Muscle of arm (tissue), 12 donors: ENCODE data around the gene FRMD4A. TPM values are rescaled to one million over a fixed set of nuclear protein-coding genes. Genes with fewer than 3 reads are reported as not detected.

Source experiments
- DNase-seq: peaks from one replicate; pipeline ENCODE4 v3.0.0-alpha.2; 2013
- polyA plus RNA-seq, 12 donors: library from polyadenylated mRNA; unstranded; fragments of 120-200 nt; gene quantifications; one replicate each; pipeline ENCODE4 v1.2.1, GENCODE V29; 2013; ENCODE audit not compliant: insufficient read length in 12 of 12

Gene FRMD4A
- polyA plus RNA-seq, 12 donors: 28.4 to 70.7 (median 37.0) TPM; not detected in 1

DNA sequence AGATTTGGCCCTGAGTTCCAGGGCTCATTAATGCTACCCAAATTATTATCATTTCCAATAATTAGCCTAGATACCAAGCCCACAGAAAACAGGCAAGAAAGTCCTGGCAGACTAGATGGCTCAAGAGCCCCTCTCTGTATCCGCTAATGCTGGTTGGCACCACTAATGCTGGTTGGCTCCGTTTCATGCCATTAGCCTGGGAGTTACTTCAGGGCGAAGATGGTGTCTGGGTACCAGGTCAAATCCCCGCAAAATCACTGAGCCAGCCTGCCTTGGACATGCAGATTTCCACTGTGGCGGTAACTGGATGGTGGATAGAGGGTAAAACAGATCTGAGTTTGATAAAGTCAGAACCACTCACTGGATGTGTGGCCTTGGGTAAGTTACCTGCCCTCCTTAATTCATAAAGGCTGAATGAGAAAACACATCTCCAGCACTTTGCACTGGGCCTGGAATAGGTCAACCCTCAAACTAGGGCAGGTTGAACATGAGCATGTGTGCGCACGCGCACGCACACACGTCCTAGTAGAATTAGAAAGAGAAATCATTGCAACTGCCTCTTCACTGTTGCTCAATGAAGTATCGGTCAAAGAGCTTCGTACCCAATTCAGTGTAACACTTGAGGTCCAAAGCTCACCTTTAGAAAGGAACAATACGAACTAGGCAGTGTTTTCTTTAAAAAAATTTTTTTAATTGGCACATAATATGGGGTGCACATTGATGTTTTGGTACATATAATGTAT is 652.5 kb downstream of the FRMD4A start:
- DNase-seq: no peak

DNA sequence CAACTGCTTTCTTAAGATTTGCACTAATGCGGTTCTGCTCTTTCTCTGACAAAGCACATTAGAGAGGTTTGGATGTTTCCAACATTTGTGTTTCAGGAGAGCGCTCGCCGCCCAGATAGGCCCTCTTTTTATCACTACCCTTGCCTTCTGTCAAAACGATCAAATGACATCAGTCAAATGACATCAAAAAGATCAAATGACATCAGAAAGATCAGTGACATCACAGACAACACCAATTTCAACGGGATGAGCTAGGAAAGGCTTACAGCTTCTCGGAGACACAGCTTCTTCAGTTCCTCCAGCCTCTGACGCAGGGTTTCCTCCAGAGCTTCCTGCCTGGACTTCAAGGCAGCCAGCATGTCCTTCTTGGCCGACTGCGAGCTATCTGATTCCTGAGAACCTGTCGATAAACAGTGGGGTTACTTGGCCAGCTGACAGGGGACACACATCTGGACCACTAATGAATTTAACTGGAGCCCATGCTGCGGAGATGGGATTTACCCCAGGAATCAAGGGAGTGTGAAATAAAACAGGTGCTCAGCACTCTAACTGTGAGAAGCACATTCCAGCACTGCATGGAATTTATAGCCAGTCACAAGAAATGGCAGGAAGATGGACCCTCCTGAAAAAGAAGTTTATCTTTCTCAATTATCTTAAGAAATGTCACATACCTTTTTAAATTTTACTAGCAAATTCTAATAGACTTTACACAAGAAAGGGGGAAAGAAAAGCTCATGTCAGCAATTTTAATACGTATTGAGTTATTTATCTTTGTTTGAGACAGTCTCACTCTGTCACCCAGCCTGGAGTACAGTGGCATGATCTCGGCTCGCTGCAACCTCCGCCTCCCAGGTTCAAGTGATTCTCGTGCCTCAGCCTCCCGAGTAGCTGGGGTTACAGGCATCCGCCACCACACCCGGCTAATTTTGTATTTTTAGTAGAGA is 655.8 kb downstream of the FRMD4A start:
- peak; percentile 37 for DNase-seq

DNA sequence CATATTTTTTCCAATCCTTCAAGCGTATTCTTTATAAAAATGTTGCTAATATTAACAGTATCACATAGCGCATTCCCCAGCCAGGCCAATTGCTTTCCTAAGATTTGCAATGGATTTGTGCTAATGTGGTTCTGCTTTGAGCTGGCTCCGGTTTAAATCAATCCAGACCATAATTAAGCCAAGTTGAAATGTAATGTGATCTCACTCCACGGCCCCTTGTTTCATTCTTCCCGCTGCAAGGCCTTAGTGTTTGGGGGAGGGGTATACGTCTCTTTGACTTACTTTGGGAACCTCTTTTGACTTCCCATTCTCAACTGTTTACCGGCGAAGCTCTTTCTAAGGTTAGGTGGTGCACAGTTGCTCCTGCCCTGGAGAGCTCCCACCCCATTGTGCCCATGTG is 657.6 kb downstream of the FRMD4A start:
- no peak for DNase-seq

DNA sequence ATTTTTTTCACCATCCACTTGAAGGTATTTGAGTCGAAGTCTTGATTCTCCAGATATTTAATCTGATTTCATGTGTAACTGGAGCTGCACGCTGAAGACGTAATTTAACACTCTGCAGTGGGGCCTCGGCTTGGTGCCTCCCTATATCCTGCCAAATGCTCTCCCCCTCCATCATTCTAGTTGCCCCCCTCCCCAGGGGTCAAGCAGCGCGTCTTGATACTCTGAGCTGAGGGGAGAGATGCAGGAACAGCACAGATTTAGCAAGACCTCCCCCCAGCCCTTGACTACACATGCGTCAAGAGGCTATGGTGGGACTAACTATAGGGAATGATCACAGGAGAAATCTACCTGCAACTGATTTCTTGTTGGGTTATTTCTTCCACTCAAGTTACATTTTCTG is 658.2 kb downstream of the FRMD4A start:
- DNase-seq: no peak

DNA sequence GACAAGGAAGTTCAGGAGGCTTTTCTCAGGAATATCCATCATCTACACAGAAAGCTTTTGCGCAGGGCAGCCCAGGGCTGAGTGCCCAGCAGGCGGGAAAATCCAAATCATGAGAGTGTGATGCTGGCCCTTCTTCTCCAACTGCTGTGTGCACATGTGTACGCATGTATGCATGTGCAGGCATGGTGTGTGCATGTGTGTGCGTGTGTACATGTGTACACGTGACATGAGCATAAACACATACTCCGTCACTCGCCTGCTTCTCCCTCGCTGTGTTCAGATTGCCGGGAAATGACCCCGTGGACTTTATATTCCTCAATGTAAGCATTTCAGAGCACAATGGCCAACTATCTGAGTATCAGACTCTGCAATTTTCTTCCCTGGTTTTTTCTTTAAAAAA is 658.8 kb downstream of the FRMD4A start:
- no peak for DNase-seq

DNA sequence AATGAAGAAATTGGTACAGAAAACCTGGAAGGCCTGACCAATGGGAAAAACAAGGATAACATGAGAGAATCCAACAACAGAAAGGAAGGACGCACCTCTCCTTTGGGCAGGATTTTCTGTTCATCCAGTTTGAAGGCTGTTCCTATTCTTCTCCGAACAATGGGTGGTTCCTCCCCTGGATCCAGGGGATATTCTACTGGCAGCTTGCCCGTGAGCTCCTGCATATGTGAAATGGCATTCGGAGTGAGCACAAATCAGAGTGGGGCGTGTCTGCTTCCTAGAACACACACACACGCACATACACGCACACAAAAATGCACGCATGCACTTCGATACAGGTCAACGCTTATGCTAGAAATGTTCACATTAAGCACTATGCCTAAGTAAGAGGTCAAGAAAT is 660.4 kb downstream of the FRMD4A start:
- no peak for DNase-seq

DNA sequence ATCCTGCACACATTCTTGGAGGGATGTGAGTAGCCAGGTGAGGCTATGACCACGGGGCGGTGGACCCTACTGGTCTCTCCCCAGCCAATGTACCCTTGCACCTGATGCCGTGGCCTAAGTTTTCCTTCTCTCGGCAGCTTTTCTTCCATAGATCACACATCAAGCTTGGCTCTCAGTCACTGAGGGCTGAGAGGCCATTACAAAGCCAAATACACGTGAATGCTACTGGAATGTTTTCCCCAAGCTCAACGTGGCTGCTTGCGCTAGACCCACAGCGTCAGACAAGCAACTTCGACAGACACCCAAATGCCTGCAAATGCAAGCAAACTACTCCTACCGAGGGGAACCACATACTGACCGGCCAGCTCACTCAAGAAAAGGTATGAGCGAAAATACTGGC is 660.8 kb downstream of the FRMD4A start:
- DNase-seq: no peak

DNA sequence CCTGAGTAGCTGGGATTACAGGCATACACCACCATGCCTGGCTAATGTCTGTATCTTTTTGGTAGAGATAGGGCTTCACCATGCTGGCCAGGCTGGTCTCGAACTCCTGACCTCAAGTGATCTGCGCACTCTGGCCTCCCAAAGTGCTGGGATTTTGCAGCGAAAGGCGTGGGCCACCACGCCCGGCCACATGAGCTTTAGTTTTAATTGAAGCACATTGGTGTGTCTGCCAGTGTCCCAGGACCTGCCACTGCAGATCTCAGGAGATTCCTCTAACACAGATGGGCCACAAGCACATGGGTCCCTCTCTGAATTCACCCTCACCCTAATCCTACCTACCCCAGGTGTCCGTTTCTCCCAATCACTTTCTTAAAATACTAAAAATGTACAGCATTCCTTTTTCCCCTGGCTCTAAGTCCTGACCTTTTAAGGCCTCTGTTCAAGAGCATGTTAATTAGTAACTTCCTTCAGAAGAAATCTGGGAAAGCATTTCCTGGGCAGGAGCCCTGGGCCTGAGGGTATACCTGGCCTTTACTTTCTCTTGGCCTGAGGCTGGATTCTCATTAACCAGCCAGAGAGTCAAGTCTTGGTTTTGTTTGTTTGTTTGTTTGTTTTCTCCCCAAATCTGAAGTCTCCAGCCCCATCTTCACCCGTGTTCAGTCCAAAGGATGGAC is 661.4 kb downstream of the FRMD4A start:
- no peak for DNase-seq

DNA sequence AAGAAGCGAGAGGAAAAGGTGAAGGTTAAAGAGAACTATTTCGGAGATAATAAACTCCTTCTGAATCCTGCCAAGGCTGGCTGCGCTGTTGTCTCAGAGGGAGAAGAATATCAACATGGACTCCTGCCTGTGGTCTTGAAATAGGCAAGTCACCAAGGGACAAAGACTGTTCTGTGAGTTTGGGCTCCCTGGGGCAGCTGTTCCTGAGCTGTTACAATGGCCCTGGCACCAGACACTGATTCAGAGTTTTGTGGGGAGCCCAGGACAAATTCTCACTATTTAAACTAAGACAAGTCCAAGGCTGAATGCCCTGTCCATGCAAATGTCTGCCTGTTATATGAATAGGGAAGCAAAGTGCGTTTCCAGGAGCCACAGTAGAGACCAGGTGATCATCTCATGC is 662.6 kb downstream of the FRMD4A start:
- no peak for DNase-seq

DNA sequence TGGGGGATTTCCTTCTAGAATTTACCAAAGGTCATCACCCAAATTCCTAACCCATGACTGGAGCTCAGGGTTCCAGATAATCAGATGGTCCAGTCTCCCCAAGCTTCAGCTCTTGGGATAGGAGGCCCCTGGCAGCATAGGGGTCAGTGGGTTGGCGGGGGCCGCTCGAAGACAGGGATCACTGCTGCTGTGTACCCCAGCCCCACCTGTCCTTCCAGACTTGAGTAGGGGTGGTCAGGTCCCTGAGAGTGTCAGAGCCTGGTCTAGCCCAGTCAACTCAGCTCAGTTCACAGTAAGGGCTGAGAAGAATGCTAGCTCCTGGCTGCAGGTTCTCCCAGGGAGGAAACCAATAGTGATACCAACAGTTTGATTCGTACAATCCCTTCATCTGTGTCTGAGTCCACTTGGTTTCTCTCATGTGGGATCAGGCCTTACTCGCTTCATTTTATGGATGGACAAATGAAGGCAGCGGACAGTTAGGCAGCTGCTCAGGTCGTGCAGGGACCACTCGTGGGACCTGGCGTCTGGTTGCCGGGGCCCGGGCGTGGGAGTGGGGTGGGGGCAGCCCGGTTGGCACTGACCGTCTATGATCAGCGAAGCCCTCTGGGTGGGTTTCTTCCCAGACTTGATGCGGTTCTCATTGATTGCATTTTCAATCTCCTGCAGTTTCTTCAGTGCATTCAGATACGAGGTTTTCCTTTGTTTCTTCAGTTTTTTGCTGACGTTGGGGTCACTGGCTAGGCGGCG is 665.0 kb downstream of the FRMD4A start:
- no peak for DNase-seq

DNA sequence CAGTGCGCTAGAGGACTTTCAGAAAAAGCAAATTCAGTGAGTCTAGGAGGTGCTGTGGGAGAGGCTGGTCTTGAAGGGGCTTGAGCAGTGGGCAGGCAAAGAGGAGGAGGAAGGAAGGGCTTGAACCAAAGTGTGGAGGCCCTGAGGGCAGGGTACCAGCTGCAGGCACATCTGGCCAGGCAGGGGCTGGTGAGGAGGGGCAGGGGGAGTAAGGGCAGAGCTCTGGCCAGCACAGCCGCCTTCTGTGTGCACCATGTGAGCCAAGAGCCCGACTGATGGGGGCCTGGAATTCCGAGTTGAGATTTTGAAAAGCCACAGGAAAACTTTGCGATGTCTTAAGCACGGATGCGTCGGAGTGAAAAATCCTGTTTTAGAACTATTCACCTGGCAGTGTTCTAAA is 669.5 kb downstream of the FRMD4A start:
- DNase-seq: no peak

DNA sequence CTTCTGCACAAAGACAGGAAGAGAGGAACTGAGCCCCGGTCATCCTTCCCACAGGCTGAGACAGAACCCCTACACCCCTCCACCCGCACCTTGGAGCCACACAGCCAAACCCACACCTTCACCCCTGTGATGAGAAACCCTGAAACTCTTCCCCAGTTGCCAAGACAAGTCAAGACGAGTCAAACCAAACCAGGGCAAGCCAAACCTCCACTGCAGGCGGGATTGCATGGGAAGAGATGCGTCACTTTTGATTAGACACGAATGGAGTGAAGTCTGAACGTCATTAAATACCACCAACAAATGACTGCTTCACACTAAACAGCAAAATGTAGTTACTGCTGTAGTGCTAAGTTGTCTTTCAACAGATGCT is 670.2 kb downstream of the FRMD4A start:
- DNase-seq: no peak

DNA sequence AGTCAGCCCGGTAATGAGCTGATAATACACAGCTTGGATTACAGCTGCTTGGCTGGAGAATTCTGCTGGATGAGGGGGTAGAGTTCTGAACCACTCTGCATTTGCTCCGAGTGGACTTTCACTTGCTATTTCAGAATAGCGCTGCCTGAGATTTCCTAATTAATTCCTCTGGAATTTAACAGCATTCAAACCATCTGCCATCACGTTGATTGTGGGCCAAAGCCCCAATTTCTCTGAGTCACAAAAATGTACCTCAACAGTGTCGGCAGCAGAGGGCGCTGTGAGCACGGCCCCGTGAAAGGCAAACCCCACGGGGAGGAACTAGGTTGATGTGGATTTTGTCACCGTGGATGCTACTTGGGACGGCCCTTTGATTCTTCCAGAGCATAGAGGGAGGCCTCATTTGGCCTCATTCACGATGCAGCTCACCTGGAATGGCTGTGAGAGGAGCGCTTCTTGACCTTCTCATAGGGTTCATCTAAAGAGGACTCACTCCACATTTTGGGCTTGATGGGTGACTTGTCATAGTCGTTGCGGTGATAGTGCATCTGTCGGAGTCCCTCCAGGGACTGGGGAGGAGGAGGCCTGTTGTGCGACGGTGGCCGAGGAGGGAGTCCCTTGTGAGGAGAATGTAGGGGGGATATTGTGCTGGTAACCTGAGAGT is 670.7 kb downstream of the FRMD4A start:
- peak; percentile 64 for DNase-seq

DNA sequence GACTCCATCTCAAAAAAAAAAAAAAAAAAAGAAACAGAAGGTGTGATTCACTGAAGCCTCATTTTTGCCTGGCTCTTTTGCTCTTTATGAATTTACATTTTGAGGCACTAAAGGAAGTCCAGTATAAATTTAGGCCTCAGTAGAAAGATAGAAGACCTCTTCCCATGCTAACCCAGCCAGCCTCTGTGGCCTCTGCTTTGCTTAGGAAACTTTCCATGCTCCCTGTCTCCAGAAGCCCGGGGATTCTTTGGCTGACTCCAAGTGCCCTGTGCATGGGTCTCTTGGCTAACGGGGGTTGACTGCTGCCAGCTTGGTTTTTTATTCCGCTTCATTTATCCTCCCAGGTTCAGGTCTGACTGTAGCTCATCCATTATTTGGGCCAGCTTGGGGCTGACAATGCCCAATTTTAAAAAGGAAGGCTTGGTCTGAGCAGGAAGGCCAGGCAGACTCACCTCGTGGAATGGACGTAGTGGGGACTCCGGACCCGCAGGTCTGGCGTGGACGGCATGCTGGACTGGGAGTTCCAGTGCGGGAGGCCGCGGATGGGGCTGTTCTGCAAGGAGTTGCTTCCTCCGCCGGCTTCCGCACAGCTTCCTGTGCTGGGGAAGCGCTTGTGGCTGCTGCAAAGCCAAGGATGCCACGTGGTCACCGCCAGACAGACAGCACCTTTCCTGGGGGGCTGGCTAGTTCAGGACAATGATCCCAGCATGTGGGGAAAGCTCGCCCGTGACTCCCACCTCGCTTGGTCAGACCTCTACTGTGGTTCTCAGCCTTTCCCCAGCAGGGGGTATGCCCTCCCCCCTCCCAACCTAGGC is 671.6 kb downstream of the FRMD4A start:
- DNase-seq: no peak

DNA sequence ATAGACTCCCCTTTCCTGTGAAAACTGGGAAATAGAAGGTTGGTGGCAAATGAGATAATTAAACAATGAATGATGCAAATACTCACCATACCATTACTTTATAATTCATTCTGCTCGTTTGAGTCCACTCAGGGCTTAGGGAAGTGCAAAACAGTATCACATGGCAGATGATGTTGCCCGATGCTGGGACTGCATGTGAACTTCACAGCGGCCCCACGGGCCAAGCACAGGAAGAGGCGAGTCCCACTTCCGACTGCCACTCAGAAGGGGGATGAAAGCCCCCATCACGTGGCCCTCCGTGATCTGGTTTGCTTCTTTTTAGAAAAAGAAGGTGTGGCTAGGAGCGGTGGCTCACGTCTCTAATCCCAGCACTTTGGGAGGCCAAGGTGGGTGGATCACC is 672.5 kb downstream of the FRMD4A start:
- no peak for DNase-seq

DNA sequence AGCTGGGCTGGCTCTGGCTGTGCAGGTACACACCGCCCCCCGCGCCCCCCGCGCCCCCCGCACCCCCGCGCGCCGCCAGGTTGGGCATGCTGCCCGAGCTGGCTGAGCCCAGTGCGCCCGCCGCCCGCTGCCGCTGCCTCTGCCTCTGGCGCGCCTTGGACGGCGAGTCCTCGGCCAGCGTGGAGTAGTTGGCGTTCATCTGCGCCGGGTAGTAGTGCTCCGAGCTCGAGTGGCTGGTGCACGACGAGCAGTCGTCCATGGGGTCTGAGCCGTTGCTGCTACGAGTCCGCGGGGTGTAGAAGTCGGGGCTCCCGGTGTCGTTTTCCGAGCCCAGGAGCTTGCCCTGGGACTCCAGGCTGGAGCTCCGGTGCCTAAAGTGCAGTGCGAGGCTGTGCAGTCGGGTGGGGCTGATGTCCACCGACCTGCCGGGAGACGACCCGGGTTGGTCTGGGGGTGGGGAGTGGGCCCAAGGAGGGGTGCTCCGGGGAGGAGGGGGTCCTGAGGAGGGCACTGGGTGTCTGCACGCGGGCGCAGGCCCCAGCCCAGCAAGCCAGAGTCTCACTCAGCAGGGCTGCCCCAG is 673.5 kb downstream of the FRMD4A start:
- DNase-seq: no peak

DNA sequence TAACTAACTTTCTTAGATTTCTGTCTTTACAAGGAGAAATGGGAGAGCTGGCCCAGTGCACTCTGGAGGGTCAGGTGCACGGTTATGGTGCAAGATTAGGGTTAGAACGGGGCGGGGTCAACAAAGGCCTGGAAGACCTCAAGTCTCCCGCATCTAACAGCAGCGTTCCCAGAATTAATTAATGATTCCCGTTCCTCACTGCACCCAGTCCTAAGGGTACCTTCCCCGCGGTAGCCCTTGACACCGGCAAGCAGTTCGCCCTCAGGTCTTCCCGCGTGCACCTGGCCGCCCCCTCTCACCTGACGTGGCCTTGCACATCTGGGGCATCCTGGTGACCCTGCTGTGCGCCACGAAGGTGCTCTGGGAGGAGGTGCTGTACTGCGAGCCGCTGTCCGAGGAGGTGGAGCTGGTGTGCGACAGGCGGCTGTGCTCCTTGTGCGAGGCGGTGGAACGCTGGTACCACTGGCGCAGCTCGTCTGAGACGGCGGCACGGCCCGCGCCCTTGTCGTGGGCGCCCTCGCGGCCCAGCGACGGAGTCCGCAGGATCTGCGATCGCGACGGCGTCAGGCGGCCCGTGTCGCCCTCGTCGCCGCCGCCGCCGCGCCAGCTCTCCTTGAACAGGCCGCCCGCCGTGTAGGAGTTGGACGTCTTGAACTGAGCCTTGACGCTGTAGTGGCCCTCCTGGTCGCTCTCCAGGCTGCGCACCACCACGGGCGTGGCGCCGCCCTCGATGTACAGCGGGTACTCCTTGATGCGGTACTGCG is 674.2 kb downstream of the FRMD4A start:
- no peak for DNase-seq

DNA sequence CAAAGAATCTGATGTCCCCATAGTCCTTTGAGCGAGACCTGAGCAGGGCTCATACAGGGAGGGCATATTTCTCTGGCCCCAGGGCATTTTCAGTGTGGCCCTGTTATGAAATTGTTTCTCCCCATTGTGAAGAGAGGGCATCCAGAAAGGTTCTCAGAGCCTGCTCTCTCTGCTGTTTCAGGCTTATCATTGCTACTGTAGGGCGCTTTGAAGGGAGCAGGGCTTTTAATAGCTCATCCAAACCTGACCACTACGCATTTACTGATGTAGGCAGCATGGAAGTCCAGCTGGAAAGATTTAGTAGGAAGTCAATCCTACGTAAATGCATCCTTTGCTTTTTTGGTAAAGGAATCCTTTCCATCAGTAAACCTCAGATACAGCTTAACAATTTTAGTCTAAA is 675.9 kb downstream of the FRMD4A start:
- DNase-seq: no peak

DNA sequence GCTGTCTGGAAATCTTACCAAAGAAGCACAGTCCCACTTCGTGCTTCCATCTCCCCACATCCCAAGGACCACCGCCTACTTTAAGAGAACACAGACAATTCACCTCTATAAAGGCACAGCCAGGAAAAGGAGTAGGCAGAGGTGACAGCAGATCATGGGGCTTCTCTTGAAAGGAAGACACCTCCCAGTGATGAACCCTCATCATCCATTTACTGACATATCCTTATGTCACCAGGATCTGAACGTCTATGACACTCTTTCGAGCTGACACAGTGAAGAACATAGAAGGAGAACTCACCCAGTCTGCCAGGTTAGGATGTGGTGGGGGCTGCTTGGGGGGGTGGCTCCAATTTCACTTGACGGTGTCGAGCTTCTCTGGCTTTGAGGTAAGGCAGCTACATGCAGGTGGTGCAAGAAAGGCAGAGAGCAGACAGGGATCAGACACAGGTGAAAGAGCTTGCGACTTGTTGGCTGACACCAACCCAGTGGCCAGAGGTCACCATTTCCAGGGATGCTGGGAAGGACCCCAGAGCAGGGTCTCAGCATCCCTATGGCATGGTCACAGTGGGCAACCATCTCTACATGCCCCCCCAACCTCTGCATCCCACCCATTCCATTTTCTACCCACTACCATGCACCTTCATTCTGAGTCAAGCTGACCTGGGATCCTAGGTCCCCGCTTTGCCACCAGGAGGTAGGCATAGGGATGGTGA is 676.5 kb downstream of the FRMD4A start:
- DNase-seq: no peak
